CD4-positive, alpha-beta T cell treated with Interleukin-6 for 4 hours (primary cell): ENCODE results near the gene GLIPR2.
"Not testable (repeated sequence)": the region's sequence is repeated elsewhere in the genome, so short reads cannot be mapped to it uniquely, and the experiment has no call there.

Experiments
- DNase-seq: peaks from one replicate; pipeline ENCODE4 v3.0.0-alpha.2; 2020; ENCODE audit warnings: mixed read lengths

The GLIPR2 gene

GRCh38 chr9:36145970-36146369 is 9.4 kb downstream of the GLIPR2 start:
- no peak for DNase-seq

GRCh38 chr9:36146651-36147050 is 10.1 kb downstream of the GLIPR2 start:
- DNase-seq, result no peak

DNA sequence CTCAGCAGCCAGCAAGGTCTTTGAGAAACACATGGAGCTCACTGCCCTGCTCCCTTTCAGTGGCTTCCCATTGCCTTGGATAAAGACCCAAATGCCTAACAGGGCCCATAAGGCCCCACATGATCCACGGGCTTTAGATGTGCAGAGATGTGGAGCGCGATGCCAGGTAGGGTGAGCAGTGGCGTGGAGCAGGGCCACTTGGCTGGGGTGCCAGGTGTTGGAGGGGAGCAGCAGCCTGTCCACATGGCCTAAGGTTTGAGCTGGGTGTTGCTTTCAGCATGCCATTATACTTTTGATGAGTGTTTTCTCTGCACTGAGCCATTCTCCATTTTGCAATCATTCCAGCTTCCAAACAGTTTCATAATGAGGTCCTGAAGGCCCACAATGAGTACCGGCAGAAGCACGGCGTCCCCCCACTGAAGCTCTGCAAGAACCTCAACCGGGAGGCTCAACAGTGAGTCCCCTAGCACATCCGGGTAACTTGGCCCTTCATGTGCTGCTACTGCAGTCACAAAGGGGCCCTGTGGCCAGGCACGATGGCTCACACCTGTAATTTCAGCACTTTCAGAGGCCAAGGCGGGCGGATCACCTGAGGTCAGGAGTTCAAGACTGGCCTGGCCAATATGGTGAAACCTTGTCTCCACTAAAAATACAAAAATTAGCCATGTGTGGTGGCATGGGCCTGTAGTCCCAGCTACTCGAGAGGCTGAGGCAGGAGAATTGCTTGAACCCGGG is 11.1 kb downstream of the GLIPR2 start:
- no peak for DNase-seq

DNA sequence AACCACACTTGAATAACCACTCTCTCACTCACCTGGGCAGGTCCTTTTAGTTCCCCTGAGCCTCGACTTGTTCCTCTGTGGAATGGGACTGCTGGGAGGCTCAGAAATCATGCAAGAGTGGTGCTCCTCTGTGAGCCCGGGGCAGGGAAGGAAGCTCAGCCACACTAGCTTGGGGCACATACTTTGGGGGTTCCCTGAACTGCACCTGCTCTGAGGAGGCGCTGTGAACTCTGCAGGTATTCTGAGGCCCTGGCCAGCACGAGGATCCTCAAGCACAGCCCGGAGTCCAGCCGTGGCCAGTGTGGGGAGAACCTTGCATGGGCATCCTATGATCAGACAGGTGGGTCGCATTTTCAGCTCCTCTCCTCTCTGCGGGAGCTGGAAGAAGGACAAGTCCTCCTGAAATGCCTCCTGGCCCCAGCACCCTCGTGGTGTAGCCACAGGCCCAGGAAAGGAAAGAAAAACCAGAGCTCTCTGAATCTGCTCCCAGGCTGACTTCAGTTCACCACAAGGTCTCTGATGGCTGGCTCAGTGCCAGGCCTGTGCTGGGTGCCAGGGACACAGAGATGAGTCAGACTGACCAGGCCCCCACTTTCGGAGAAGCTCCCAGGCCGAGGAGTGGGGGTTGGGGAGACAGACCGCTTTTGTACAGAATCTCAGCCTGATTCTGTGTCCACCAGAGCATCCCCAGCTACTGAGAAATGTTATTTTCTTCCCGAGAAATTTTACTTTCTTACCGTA is 11.9 kb downstream of the GLIPR2 start:
- DNase-seq, result peak; percentile 83

- no peak for DNase-seq
Observed at GRCh38 chr9:36149197-36149596, 12.7 kb downstream of the GLIPR2 start.

DNA sequence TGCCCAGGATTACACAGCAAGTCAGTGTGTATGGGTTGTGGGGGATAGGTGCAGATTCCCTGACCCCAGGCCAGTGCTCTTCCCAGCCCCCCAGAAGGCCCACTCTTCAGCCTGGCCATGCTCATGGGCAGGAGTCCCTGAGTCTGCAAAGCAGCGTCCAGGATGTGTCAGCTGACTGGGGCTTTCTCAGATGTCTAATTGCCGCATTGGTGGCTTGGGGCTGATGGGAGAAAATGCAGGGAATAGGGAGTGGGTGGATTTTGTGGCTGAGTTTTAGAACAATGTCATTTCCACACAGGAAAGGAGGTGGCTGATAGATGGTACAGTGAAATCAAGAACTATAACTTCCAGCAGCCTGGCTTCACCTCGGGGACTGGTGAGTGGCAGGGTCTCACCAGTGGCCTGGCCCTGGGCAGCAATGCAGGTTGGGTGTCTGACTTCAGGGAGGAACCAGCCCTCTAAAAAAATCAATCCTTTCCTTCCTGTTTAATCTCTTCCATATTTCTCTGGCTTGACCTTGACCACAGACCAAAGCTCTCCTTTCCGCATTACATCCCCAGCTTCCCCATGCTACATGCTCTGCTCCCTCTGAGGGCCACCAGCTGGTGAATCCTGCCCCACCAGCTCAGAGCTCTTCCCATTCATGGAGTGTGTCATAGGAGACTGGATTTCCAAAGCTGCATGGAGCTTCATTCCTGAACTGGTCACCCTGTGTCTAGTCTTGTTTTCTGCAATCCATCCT is 14.2 kb downstream of the GLIPR2 start:
- DNase-seq, result no peak

DNA sequence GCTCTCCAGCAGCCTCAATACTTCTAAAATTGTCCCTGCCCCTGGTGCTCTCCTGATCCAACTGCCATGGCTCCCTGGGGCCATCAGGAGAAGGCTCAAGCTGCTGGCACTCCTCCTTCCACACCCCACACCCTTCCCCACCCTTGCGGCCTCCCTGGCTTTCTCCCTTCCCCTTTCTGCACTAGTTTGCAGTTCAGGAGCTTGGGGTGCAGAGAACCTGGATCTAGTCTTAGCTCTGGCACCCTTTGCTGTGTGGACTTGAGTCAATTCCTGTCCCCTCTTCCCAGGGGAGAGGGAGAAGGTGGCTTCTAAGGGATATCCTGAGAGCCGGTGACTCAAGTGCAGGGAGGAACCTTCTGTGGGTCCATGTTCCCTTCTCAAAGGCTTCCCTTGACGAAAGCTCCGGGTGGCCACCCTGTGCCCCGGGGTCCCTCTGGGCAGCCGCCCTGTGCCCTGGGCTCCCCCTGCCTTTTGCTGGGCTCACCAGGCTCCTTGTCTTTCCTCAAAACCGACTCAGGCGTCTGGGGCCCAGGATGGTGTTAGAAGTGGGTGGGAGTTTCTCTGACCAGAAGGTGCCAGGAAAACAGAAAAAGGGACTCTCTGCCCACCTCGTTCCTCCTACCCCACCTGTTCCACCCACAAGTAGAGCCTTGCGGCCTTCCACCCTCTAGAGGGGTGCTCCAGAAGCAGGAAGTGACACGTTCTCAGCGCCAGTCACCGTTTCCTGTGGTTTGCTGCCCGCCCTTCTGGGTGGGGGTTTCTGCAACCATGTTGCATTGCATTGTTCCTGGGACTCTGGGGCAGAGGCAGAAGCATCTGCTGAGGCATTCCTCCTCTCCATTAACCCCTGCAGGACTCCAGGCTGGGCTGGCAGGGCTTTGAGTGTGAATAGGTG is 15.0 kb downstream of the GLIPR2 start:
- peak; percentile 89 for DNase-seq

DNA sequence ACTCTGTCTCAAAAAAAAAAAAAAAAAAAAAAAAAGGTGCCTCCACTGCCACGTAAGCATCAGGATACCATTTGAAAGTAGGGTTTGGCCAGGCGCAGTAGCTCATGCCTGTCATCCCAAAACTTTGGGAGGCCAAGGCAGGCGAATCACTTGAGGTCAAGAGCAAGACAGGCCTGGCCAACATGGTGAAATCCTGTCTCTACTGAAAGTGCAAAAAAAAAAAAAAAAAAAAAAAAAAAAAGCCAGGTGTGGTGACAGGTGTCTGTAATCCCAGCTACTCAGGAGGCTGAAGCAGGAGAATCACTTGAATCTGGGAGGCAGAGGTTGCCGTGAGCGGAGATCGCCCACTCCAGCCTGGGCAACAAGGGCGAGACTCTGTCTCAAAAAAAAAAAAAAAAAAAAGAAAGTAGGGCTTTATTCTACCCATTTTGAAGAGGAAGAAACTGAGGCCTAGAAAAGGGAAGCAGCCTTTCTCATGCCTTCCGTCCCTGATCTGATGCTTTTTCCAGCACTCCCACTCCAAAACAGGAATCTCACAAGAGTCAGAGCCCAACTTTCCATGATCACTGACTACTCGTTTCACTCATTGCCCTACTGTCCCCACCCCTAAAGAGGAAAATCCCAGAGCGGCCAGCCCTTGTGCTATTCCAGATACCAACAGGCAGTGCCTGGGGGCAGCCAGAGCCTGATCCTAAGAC is 16.4 kb downstream of the GLIPR2 start:
- no peak for DNase-seq

GRCh38 chr9:36153746-36154145 is 17.2 kb downstream of the GLIPR2 start:
- no peak for DNase-seq

GRCh38 chr9:36154331-36154952 is 17.9 kb downstream of the GLIPR2 start:
- no peak for DNase-seq

DNA sequence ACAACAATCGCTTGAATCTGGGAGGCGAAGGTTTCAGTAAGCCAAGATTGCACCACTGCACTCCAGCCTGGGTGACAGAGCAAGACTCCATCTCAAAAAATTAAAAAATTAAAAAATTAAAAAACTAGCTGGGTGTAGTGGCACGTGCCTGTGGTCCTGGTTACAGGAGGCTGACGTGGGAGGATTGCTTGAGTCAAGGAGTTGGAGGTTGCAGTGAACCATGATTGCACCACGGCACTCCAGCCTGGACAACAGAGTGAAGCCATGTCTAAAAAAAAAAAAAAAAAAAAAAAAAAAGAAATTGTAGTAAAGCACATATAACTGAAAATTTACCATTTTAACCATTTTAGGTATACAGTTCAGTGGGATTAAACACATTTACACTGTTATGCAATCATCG is 19.6 kb downstream of the GLIPR2 start:
- DNase-seq, result no peak

GRCh38 chr9:36158122-36158521 is 21.6 kb downstream of the GLIPR2 start:
- DNase-seq, result no peak

DNA sequence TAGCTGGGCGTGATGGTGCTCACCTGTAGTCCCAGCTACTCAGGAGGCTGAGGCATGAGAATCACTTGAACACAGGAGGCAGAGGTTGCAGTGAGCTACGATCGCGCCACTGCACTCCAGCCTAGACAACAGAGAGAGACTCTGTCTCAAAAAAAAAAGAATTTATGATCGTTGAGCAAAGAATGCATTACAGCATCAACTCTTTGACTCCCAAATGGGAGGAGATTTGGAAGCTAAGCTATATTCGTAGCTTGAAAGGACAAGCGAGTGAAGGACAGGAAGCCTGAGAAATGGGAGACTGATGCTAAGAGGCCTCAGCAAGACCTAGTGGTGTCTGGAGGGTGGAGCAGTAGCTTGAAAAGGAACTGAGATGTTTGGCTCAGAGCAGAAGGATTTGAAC is 22.4 kb downstream of the GLIPR2 start:
- DNase-seq, result no peak

DNA sequence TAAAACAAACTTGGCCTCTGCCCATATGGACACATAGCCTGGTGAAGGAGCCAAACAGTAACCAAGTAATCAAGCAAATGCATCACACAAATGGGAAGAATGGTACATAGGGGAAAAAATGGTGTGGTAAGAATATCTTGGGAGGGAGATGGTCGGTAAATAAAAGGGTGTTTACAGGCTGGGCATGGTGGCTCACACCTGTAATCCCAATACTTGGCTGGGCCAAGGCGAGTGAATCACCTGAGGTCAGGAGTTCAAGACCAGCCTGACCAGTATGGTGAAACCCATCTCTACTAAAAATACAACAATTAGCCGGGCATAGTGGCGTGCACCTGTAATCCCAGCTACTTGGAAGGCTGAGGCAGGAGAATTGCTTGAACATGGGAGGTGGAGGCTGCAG is 23.0 kb downstream of the GLIPR2 start:
- not testable (repeated sequence) for DNase-seq

DNA sequence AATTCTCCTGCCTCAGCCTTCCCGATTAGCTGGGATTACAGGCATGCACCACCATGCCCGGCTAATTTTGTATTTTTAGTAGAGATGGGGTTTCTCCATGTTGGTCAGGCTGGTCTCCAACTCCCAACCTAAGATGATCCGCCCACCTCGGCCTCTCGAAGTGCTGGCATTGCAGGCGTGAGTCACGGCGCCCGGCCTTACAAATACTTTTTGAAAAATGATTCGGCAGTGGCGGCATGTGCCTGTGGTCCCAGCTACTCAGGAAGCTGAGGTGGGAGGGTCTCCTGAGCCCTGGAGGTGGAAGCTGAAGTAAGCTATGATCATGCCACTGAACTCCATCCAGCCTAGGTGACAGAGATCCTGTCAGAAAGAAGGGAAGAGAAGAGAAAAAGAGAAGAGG is 23.6 kb downstream of the GLIPR2 start:
- not testable (repeated sequence) for DNase-seq

DNA sequence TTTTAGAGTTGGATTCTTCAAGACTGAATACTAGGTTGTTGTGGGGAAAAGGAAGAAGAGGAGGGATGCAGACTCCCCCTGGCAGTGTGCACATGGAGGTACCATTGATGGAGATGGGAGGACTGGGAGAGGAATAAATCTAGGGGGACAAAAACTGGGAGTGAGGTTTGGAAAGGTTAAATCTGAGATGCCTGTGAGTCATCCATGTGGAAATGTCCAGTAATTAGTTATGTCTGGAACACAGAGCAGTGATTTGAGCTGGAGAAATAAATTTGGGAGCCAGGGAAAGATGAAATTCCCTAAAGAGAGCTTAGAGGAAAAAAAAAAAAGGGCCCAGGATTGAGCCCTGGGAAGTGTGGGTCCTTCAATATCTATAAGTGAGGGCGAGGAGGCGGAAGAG is 24.7 kb downstream of the GLIPR2 start:
- no peak for DNase-seq

- no peak for DNase-seq
Observed at GRCh38 chr9:36162211-36162738, 25.7 kb downstream of the GLIPR2 start.

DNA sequence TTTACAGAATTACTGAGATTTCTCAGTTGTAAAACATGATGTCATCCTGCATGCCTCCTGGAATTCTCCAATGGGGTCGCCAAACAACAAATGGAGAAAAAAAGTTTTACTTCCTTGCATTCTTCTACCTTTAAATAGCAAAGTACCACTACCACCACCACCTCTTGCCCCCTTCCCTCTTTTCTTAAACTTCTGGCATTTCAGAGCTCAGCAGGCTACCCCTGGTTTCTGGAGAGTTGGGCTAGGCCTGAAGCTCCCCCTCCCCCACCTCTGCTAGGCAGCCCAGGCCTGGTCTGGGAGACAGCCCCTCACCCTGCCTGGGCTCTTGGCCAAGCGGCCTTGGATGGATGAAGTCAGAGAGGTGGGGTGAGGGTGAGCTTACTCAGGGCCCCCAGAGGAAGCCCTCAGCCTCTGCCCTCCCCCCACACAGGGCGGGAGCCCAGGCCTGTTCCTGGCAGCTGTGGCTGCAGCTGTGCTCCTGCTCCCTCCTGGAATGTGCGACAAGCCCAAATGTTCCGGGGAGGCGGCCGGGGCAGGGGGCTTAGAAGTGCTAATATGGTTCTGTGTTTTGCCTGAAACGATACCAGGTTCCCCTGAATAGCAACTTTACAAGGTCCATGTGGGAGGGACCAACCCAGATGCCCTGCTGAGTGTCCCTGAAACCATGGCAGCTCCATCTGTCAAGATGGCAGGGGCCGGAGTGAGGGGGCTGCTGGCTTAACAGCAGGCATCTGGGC is 26.7 kb downstream of the GLIPR2 start:
- no peak for DNase-seq

DNA sequence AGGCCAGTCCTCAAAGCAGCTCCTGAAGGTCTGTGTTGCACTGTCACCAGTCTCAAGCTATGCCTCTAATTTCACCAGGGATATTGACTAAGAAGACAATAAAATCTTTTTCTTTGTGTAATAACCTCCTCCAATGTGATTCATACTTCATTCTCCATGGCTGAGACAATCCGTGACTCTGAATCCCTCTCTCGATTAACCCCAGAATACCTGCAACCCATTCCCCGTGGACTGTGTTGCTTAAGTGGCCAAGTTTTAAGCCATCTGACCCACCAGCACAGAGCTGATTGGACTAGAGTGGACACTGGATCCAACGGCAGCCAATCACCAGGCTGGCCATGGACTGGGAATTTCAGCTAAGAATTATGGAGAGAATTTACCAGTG is 27.2 kb downstream of the GLIPR2 start:
- DNase-seq, result no peak

DNA sequence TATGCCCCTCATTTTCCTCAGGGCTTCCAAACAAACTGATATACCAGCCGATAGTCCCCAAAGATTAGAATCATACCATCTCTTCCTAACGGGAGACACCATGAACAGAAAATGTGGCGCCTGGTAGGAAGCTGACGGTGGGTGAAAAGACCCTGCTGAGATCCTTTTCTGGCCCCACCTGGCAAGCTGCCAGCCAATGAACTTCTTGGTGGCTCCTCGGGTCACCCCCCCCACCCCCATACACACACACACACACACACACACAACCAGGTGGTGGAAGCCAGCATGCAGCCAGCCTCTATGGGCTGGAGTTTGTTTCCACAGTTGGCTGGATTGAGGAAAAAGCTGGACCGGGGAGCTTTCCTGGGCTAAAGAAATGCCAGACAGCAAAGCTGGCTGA is 27.8 kb downstream of the GLIPR2 start:
- no peak for DNase-seq

- DNase-seq, result no peak
Observed at GRCh38 chr9:36164989-36165388, 28.5 kb downstream of the GLIPR2 start.
